Progenitor cell of endocrine pancreas (in vitro differentiated cells): ENCODE data around the gene FLNC. TPM values are rescaled to one million over a fixed set of nuclear protein-coding genes. Genes with fewer than 3 reads are reported as not detected.

Experiments used
- DNase-seq: peaks from one replicate; pipeline ENCODE4 v3.0.0; 2021; ENCODE audit warnings: low spot score; ENCODE audit not compliant: unreplicated experiment
- H3K27ac Mint-ChIP-seq: 2 replicates; pipeline ENCODE4 v1.8.0; 2021; ENCODE audit warnings: mild to moderate bottlenecking, moderate library complexity, mixed read lengths
- H3K27me3 Mint-ChIP-seq: 2 replicates; pipeline ENCODE4 v1.8.0; 2021; ENCODE audit warnings: mixed read lengths
- H3K36me3 Mint-ChIP-seq: 2 replicates; pipeline ENCODE4 v1.8.0; 2022; ENCODE audit warnings: mixed read lengths; ENCODE audit not compliant: insufficient read depth
- H3K4me1 Mint-ChIP-seq: 2 replicates; pipeline ENCODE4 v1.8.0; 2021; ENCODE audit warnings: low read depth, mixed read lengths
- H3K4me3 Mint-ChIP-seq: 2 replicates; pipeline ENCODE4 v1.8.0; 2021; ENCODE audit warnings: low read depth, mild to moderate bottlenecking, moderate library complexity, mixed read lengths
- H3K9me3 Mint-ChIP-seq: 2 replicates; pipeline ENCODE4 v1.8.0; 2021; ENCODE audit warnings: low read depth, mixed read lengths
- CTCF ChIP-seq: fragments of 200-600 bp; sonication (generic); IDR thresholded peaks from one replicate; pipeline ENCODE4 v1.5.0; 2021; ENCODE audit warnings: antibody characterized with exemption, mild to moderate bottlenecking; ENCODE audit not compliant: unreplicated experiment
- total RNA-seq: library from RNA; stranded (reverse); gene quantifications from 2 replicates; pipeline ENCODE4 v1.2.1, GENCODE V29; 2021

Gene FLNC
- total RNA-seq, 1 donor from 2014 or later: 6.9 TPM

GRCh38 chr7:128887169-128888038 is 57.2 kb downstream of the FLNC start:
- H3K9me3 Mint-ChIP-seq: no peaks in the 10 kb centered on the region
- H3K27ac Mint-ChIP-seq: no peak overlapping the region
- peaks cover 11% of the 10 kb centered on the region for H3K27me3 Mint-ChIP-seq
- H3K36me3 Mint-ChIP-seq: no peaks in the 10 kb centered on the region
- H3K4me3 Mint-ChIP-seq: no peak overlapping the region
- no peaks in the 10 kb centered on the region for H3K4me1 Mint-ChIP-seq
- TF ChIP-seq CTCF: no peak
- no peak for DNase-seq

GRCh38 chr7:128888039-128888755 is 58.0 kb downstream of the FLNC start:
- no peaks in the 10 kb centered on the region for H3K9me3 Mint-ChIP-seq
- H3K27me3 Mint-ChIP-seq: peaks cover 11% of the 10 kb centered on the region
- no peak overlapping the region for H3K27ac Mint-ChIP-seq
- no peak overlapping the region for H3K4me3 Mint-ChIP-seq
- no peaks in the 10 kb centered on the region for H3K4me1 Mint-ChIP-seq
- no peaks in the 10 kb centered on the region for H3K36me3 Mint-ChIP-seq
- no peak for TF ChIP-seq CTCF
- no peak for DNase-seq

- DNase-seq: no peak
- no peaks in the 10 kb centered on the region for H3K36me3 Mint-ChIP-seq
- TF ChIP-seq CTCF: no peak
- no peak overlapping the region for H3K4me3 Mint-ChIP-seq
- H3K27me3 Mint-ChIP-seq: peaks cover 11% of the 10 kb centered on the region
- H3K9me3 Mint-ChIP-seq: no peaks in the 10 kb centered on the region
- H3K27ac Mint-ChIP-seq: no peak overlapping the region
- no peaks in the 10 kb centered on the region for H3K4me1 Mint-ChIP-seq
Observed at GRCh38 chr7:128888756-128889095, 58.5 kb downstream of the FLNC start.

GRCh38 chr7:128889121-128889520 is 58.9 kb downstream of the FLNC start:
- H3K27ac Mint-ChIP-seq: no peak overlapping the region
- no peak overlapping the region for H3K4me3 Mint-ChIP-seq
- H3K4me1 Mint-ChIP-seq: no peaks in the 10 kb centered on the region
- H3K27me3 Mint-ChIP-seq: peaks cover 11% of the 10 kb centered on the region
- no peaks in the 10 kb centered on the region for H3K9me3 Mint-ChIP-seq
- DNase-seq: no peak
- TF ChIP-seq CTCF: no peak
- H3K36me3 Mint-ChIP-seq: no peaks in the 10 kb centered on the region

- Mint-ChIP-seq H3K4me1 (no peaks in the 10 kb centered on the region), H3K27me3 (peaks cover 11% of the 10 kb centered on the region), H3K9me3 (no peaks in the 10 kb centered on the region), H3K27ac (no peak overlapping the region), H3K4me3 (no peak overlapping the region), H3K36me3 (no peaks in the 10 kb centered on the region)
- no peak for DNase-seq
- TF ChIP-seq CTCF: no peak
Observed at GRCh38 chr7:128890306-128891109, 60.3 kb downstream of the FLNC start.
